HG02840 (cell line): Measurements from ENCODE around the gene VPS13C.

Experiments used
- ATAC-seq: cut with Tn5 transposase; IDR thresholded peaks from one replicate; pipeline ENCODE4 v1.9.1; 2021; ENCODE audit warnings: mild to moderate bottlenecking, moderate library complexity, moderate number of reproducible peaks; ENCODE audit not compliant: unreplicated experiment, low FRiP score

The VPS13C gene

GRCh38 chr15:61827131-61827530 lies 233.1 kb downstream of the VPS13C start:
- ATAC-seq: no peak

- ATAC-seq: no peak
These were observed 236.0 kb downstream of the VPS13C start for GRCh38 chr15:61824291-61824690.

GRCh38 chr15:61822511-61822910 lies 237.7 kb downstream of the VPS13C start:
- ATAC-seq: no peak

- ATAC-seq: no peak
These were observed 239.3 kb downstream of the VPS13C start for GRCh38 chr15:61820951-61821350.

GRCh38 chr15:61820212-61820611 lies 240.0 kb downstream of the VPS13C start:
- no peak for ATAC-seq

- ATAC-seq: no peak
These were observed 240.9 kb downstream of the VPS13C start for GRCh38 chr15:61819386-61819785.

- ATAC-seq: no peak
These were observed 241.4 kb downstream of the VPS13C start for GRCh38 chr15:61818801-61819200.

- no peak for ATAC-seq
These were observed 243.4 kb downstream of the VPS13C start for GRCh38 chr15:61816856-61817255.

- ATAC-seq: no peak
These were observed 244.7 kb downstream of the VPS13C start for GRCh38 chr15:61815356-61816083.

- ATAC-seq: no peak
These were observed 247.8 kb downstream of the VPS13C start for GRCh38 chr15:61812476-61812875.

GRCh38 chr15:61811952-61812351 lies 248.3 kb downstream of the VPS13C start:
- ATAC-seq: no peak

GRCh38 chr15:61809216-61809615 lies 251.0 kb downstream of the VPS13C start:
- no peak for ATAC-seq

- no peak for ATAC-seq
These were observed 252.8 kb downstream of the VPS13C start for GRCh38 chr15:61807281-61807929.
